HPDE6-E6E7 (cell line): ENCODE results near the gene SPATA2L.
"Not testable (repeated sequence)": the region's sequence is repeated elsewhere in the genome, so short reads cannot be mapped to it uniquely, and the experiment has no call there.

Source experiments
- DNase-seq: peaks from one replicate; pipeline ENCODE4 v3.0.0; 2011; ENCODE audit warnings: missing footprints; ENCODE audit errors: extremely low spot score

The SPATA2L gene

GRCh38 chr16:89707695-89708094 is 6.2 kb upstream of the SPATA2L start:
- DNase-seq: no peak

GRCh38 chr16:89706518-89707260 is 5.2 kb upstream of the SPATA2L start:
- DNase-seq: no peak

- DNase-seq: no peak
Measured at GRCh38 chr16:89705006-89705405, 3.5 kb upstream of the SPATA2L start.

- DNase-seq: no peak
Measured at GRCh38 chr16:89704281-89704680, 2.8 kb upstream of the SPATA2L start.

- DNase-seq: peak; percentile 60
Measured at GRCh38 chr16:89700649-89701424, 668 bp downstream of the SPATA2L start.

- peak; percentile 99 for DNase-seq
Measured at GRCh38 chr16:89700100-89700648, 1.3 kb downstream of the SPATA2L start.

GRCh38 chr16:89699629-89700099 is 1.8 kb downstream of the SPATA2L start:
- DNase-seq: not testable (repeated sequence)

- not testable (repeated sequence) for DNase-seq
Measured at GRCh38 chr16:89698717-89699116, 2.8 kb downstream of the SPATA2L start.

GRCh38 chr16:89697616-89698331 is 3.7 kb downstream of the SPATA2L start:
- no peak for DNase-seq

- DNase-seq: no peak
Measured at GRCh38 chr16:89697161-89697615, 4.3 kb downstream of the SPATA2L start.

GRCh38 chr16:89696670-89697128 is 4.8 kb downstream of the SPATA2L start:
- no peak for DNase-seq

- DNase-seq: no peak
Measured at GRCh38 chr16:89695875-89696669, 5.4 kb downstream of the SPATA2L start.

- DNase-seq: no peak
Measured at GRCh38 chr16:89695086-89695874, 6.2 kb downstream of the SPATA2L start.

- DNase-seq: not testable (repeated sequence)
Measured at GRCh38 chr16:89694784-89695085, 6.8 kb downstream of the SPATA2L start.

GRCh38 chr16:89693931-89694783 is 7.3 kb downstream of the SPATA2L start:
- no peak for DNase-seq

GRCh38 chr16:89693289-89693731 is 8.2 kb downstream of the SPATA2L start:
- DNase-seq: no peak

- no peak for DNase-seq
Measured at GRCh38 chr16:89691986-89692569, 9.4 kb downstream of the SPATA2L start.

- no peak for DNase-seq
Measured at GRCh38 chr16:89691231-89691985, 10.1 kb downstream of the SPATA2L start.
